Measurements from ENCODE around the gene CASP10.

DNA sequence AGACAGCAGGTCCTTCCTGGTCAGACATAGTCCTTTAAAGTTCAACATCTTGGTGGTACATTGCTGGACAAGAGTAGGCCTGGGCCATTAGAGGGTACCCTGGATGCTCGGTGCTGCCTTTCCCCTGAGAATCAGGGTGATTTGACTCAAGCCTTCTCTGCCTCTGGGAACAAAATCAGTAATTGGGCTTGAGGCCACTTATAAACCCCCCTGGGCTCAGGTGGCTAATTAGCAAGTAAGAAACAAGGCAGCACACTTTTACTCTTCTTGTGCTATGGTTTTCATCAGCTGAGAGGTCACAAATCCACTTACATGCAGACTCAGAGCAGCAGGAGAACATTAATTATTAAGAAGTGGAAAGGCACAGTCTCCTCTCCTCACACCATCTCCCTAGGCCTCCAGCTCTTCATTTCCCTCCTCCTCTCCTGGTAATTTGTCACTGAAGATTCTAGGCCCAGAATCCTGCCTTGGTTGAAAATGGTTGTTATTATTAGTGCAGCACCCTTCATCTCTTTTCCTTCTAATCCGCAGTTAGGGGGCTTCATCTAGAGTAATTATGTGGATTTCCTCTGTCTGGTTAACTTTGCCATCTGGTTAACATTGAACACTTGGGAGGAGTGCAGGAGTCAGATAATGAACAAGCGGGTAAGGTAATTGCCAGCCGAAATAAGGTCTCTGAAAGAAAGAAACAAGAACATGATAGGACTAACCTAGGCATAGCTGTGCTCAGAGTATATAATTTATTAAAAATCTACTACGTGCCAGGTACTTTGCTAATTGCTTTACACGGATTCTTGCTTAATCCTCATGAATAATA, 29.7 kb upstream of the CASP10 start:
- TF ChIP-seq CTCF (IDR thresholded peaks at IDR 0.05) (no peak), POLR2A (IDR thresholded peaks at IDR 0.05) (no peak)

Measured in Peyer's patch (tissue), 4 donors.